CD4-positive, alpha-beta T cell (primary cell): ENCODE data around the gene RAPGEF4. TPM values are rescaled to one million over a fixed set of nuclear protein-coding genes. Genes with fewer than 3 reads are reported as not detected.

Experiments used
- ATAC-seq: fragments of 200-7000 bp; cut with Tn5 transposase; one replicate; pipeline ENCODE4 v1.10.0; 2022; ENCODE audit warnings: mild to moderate bottlenecking; ENCODE audit not compliant: poor library complexity
- CTCF ChIA-PET: fragments of 350-600 bp; sonication (Branson Sonifier 250); formaldehyde crosslinking; loops from one replicate; lab custom pipeline; 2021; ENCODE audit warnings: antibody characterized with exemption, inconsistent platforms; lab: Charles Lee
- POLR2A ChIA-PET: fragments of 350-600 bp; sonication (Branson Sonifier 250); formaldehyde crosslinking; loops from one replicate; lab custom pipeline; 2021; ENCODE audit warnings: antibody characterized with exemption, inconsistent platforms; lab: Charles Lee
- DNase-seq, 14 experiments: peaks; one replicate each; pipeline ENCODE4 v3.0.0-alpha.2; 2013 to 2020; ENCODE audit warnings: mixed read lengths in 2 of 14
- H3K27ac ChIP-seq, 2 donors: one replicate each; pipeline versions ENCODE4 v1.5.1 to v1.7.0; 2013; ENCODE audit warnings: low read length in 2 of 2, low read depth in 1 of 2, mild to moderate bottlenecking in 1 of 2
- H3K27me3 ChIP-seq, 2 experiments: 1 replicate in 1 of 2; 2 replicates in 1 of 2; pipeline versions ENCODE4 v1.6.1 to v1.7.0; 2013; ENCODE audit warnings: low read length in 2 of 2, control low read depth in 1 of 2, mild to moderate bottlenecking in 1 of 2, moderate library complexity in 1 of 2; ENCODE audit not compliant: insufficient read depth in 2 of 2, control insufficient read depth in 1 of 2
- H3K36me3 ChIP-seq: one replicate; pipeline ENCODE4 v1.6.1; 2013; ENCODE audit warnings: low read length, control low read depth; ENCODE audit not compliant: insufficient read depth
- H3K4me1 ChIP-seq: one replicate; pipeline ENCODE4 v1.6.1; 2013; ENCODE audit warnings: low read length, control low read depth; ENCODE audit not compliant: insufficient read depth
- H3K4me3 ChIP-seq: one replicate; pipeline ENCODE4 v1.5.1; 2013; ENCODE audit warnings: mild to moderate bottlenecking, low read length, moderate library complexity
- H3K9me3 ChIP-seq, 2 experiments: 1 replicate in 1 of 2; 2 replicates in 1 of 2; pipeline versions ENCODE4 v1.6.1 to v1.7.0; 2013; ENCODE audit warnings: low read length in 2 of 2, mild to moderate bottlenecking in 2 of 2, control low read depth in 1 of 2, moderate library complexity in 1 of 2; ENCODE audit not compliant: control insufficient read depth in 1 of 2, insufficient read depth in 1 of 2
- H3K27ac Mint-ChIP-seq: one replicate; pipeline ENCODE4 v1.8.0; 2020; ENCODE audit warnings: mixed read lengths
- H3K27me3 Mint-ChIP-seq: one replicate; pipeline ENCODE4 v1.8.0; 2021; ENCODE audit warnings: mixed read lengths
- H3K36me3 Mint-ChIP-seq: one replicate; pipeline ENCODE4 v1.8.0; 2021; ENCODE audit warnings: low read depth, mixed read lengths
- H3K4me1 Mint-ChIP-seq: one replicate; pipeline ENCODE4 v1.8.0; 2021; ENCODE audit warnings: low read depth, mixed read lengths
- H3K4me3 Mint-ChIP-seq: one replicate; pipeline ENCODE4 v1.8.0; 2020; ENCODE audit warnings: mild to moderate bottlenecking, mixed read lengths
- H3K9me3 Mint-ChIP-seq: one replicate; pipeline ENCODE4 v1.8.0; 2020; ENCODE audit warnings: mixed read lengths
- intact Hi-C, 2 experiments: fragments of 100-400 bp; cut with DNase I in 1 of 2; cut with micrococcal nuclease in 1 of 2; formaldehyde crosslinking; loops; one replicate each; pipeline versions ENCODE4 v1.15.1 to v1.9.0; 2023 to 2025; cut with DNase I, micrococcal nuclease
- total RNA-seq, 174 experiments: library from RNA in 2 of 174; stranded (reverse) in 2 of 174; gene quantifications; one replicate each; pipeline ENCODE4 v1.2.3 and lab custom pipeline; 2021 to 2026
- TF ChIP-seq, protein P1 (sequence below): fragments of 200-600 bp; IDR thresholded peaks from one replicate; pipeline ENCODE4 v1.8.0; 2022; ENCODE audit warnings: antibody characterized with exemption, mild to moderate bottlenecking

Gene RAPGEF4
- total RNA-seq, 2 experiments from 2014 or later, result 0.69 to 0.73 TPM

DNA sequence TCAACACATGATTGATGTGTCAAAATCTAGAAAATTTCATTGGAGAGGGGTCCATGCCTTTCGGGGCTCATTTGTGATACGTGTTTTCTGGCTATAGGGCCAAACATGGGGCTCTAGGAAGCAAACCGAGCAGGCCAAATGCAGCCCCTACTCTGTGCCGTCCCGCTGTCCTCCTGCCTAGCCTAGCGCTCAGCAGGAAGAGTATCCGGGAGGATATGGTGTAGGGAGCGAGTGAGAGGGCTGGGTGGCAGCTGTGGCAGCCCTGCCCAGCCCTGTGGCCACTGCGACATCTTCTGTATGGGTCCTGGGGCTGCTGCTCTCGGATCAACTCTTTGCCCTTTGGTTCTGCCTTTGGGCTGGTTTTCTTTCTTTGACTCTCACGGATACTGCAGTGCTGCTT lies 219.9 kb downstream of the RAPGEF4 start:
- intact Hi-C loops, result no loop called here
- no peaks in the 10 kb centered on the region for H3K36me3 ChIP-seq
- no peaks in the 10 kb centered on the region for H3K27me3 ChIP-seq
- TF ChIP-seq, protein P1, sequence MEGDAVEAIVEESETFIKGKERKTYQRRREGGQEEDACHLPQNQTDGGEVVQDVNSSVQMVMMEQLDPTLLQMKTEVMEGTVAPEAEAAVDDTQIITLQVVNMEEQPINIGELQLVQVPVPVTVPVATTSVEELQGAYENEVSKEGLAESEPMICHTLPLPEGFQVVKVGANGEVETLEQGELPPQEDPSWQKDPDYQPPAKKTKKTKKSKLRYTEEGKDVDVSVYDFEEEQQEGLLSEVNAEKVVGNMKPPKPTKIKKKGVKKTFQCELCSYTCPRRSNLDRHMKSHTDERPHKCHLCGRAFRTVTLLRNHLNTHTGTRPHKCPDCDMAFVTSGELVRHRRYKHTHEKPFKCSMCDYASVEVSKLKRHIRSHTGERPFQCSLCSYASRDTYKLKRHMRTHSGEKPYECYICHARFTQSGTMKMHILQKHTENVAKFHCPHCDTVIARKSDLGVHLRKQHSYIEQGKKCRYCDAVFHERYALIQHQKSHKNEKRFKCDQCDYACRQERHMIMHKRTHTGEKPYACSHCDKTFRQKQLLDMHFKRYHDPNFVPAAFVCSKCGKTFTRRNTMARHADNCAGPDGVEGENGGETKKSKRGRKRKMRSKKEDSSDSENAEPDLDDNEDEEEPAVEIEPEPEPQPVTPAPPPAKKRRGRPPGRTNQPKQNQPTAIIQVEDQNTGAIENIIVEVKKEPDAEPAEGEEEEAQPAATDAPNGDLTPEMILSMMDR, result no peak
- ATAC-seq (no peak), DNase-seq (no peak)
- no peaks in the 10 kb centered on the region for H3K4me1 ChIP-seq
- H3K9me3 Mint-ChIP-seq, result no peaks in the 10 kb centered on the region
- H3K36me3 Mint-ChIP-seq, result no peaks in the 10 kb centered on the region
- ChIA-PET POLR2A (no interaction called here), CTCF (no interaction called here)
- no peak overlapping the region for H3K4me3 Mint-ChIP-seq
- H3K27me3 Mint-ChIP-seq, result no peaks in the 10 kb centered on the region
- H3K27ac ChIP-seq, result no peak overlapping the region
- H3K4me3 ChIP-seq, result no peak overlapping the region
- no peak overlapping the region for H3K27ac Mint-ChIP-seq
- H3K4me1 Mint-ChIP-seq, result no peaks in the 10 kb centered on the region
- H3K9me3 ChIP-seq, result peaks cover 0 to 5% of the 10 kb centered on the region in 2 experiments

DNA sequence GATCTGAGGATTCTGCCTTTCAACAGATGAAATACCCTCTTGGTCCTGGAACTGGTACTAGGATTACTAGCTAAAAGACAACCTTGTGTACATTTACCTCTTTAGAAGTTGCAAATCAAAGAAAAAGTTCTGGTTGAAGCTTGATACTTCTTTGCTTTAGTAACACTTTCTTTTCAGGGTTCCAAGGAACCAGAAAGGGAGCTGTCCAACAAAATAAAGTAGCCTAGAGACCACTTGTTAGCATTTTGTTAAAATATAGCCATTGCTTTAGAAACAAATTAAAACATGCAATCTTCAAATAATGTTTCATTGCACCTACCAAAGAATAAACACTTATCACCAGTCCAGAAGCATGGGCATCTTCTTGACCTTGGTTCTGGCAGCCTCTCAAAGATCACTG lies 222.1 kb downstream of the RAPGEF4 start:
- no peaks in the 10 kb centered on the region for H3K4me1 ChIP-seq
- Mint-ChIP-seq H3K4me3 (no peak overlapping the region), H3K9me3 (no peaks in the 10 kb centered on the region), H3K4me1 (no peaks in the 10 kb centered on the region), H3K36me3 (no peaks in the 10 kb centered on the region), H3K27ac (no peak overlapping the region), H3K27me3 (no peaks in the 10 kb centered on the region)
- no peak for DNase-seq
- H3K4me3 ChIP-seq, result no peak overlapping the region
- ATAC-seq, result no peak
- H3K9me3 ChIP-seq, result peaks cover 0 to 5% of the 10 kb centered on the region in 2 experiments
- intact Hi-C loops, result no loop called here
- TF ChIP-seq, protein P1, result no peak
- no peaks in the 10 kb centered on the region for H3K27me3 ChIP-seq
- CTCF ChIA-PET, result no interaction called here
- POLR2A ChIA-PET, result no interaction called here
- no peak overlapping the region for H3K27ac ChIP-seq
- H3K36me3 ChIP-seq, result no peaks in the 10 kb centered on the region

DNA sequence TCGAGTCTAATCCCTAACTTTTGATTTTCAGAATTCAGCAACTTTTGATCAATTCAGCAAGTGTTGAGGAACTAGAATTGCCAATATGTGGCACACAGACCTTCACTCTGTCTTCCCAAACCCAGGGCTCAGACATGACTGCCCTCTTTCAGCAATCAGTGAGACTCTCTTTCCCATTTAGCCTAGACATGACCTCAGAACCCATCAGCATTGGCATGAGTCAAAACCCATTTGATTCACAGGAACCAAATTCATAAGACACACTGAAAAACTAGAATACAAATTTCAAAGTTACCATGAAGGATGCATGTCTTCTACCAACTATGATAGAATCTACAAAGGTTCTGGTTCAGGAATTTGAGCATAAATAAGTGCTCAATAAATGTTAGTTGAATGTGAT lies 226.4 kb downstream of the RAPGEF4 start:
- H3K27me3 ChIP-seq, result no peaks in the 10 kb centered on the region
- no peaks in the 10 kb centered on the region for H3K27me3 Mint-ChIP-seq
- no peaks in the 10 kb centered on the region for H3K36me3 Mint-ChIP-seq
- ChIA-PET POLR2A (no interaction called here), CTCF (no interaction called here)
- no peak for ATAC-seq
- no peak overlapping the region for H3K27ac ChIP-seq
- no peak overlapping the region for H3K27ac Mint-ChIP-seq
- H3K4me1 ChIP-seq, result no peaks in the 10 kb centered on the region
- TF ChIP-seq, protein P1, result no peak
- no peak overlapping the region for H3K4me3 Mint-ChIP-seq
- H3K36me3 ChIP-seq, result no peaks in the 10 kb centered on the region
- no peaks in the 10 kb centered on the region for H3K9me3 Mint-ChIP-seq
- H3K4me1 Mint-ChIP-seq, result no peaks in the 10 kb centered on the region
- intact Hi-C loops, result no loop called here
- DNase-seq, result peak in 1 of 14 experiments; percentile 23
- H3K4me3 ChIP-seq, result no peak overlapping the region
- H3K9me3 ChIP-seq, result no peaks in the 10 kb centered on the region
